OCI-LY1 (cell line): ENCODE measurements around the gene CLP1.

ENCODE experiments used
- CTCF ChIP-seq: fragments of 200-600 bp; sonication (generic), shearing (Covaris generic); IDR thresholded peaks from 2 replicates; pipeline ENCODE4 v1.5.1; 2017; ENCODE audit warnings: mild to moderate bottlenecking, antibody characterized with exemption, low read length, moderate library complexity, mixed read lengths
- EZH2 ChIP-seq: fragments of 200-600 bp; sonication (generic), shearing (Covaris generic); IDR thresholded peaks from 2 replicates; pipeline ENCODE4 v1.8.0; 2017; ENCODE audit warnings: borderline replicate concordance, mixed run types, mild to moderate bottlenecking, antibody characterized with exemption, low read length, moderate library complexity, mixed read lengths

GRCh38 chr11:57641011-57641807 is 16.4 kb upstream of the CLP1 start:
- TF ChIP-seq CTCF, result peak; percentile 59
- TF ChIP-seq EZH2, result no peak
